SJCRH30 (cell line): ENCODE data around the gene SMAD7. TPM values are rescaled to one million over a fixed set of nuclear protein-coding genes. Genes with fewer than 3 reads are reported as not detected.

ENCODE experiments used
- DNase-seq, 2 experiments: peaks; one replicate each; pipeline ENCODE4 v3.0.0-alpha.2; 2015 to 2020
- H3K27ac ChIP-seq: fragments of 250-450 bp; sonication (Bioruptor Pico); 2 replicates; pipeline ENCODE4 v1.5.1; 2020; ENCODE audit warnings: mild to moderate bottlenecking, moderate library complexity
- H3K27me3 ChIP-seq: fragments of 250-450 bp; sonication (Bioruptor Pico); 2 replicates; pipeline ENCODE4 v1.5.1; 2020; ENCODE audit warnings: mild to moderate bottlenecking, moderate library complexity
- H3K36me3 ChIP-seq: fragments of 250-450 bp; sonication (Bioruptor Pico); 2 replicates; pipeline ENCODE4 v1.5.1; 2020; ENCODE audit warnings: mild to moderate bottlenecking, moderate library complexity
- H3K4me1 ChIP-seq: fragments of 250-450 bp; sonication (Bioruptor Pico); 2 replicates; pipeline ENCODE4 v1.5.1; 2020; ENCODE audit warnings: mild to moderate bottlenecking, moderate library complexity
- H3K4me3 ChIP-seq: fragments of 250-450 bp; sonication (Bioruptor Pico); 2 replicates; pipeline ENCODE4 v1.5.1; 2020; ENCODE audit warnings: mild to moderate bottlenecking, moderate library complexity
- H3K9me3 ChIP-seq: fragments of 250-450 bp; sonication (Bioruptor Pico); replicated peaks from 2 replicates; pipeline ENCODE4 v1.5.1; 2020; ENCODE audit warnings: mild to moderate bottlenecking, moderate library complexity
- total RNA-seq: library from RNA; depleted of rRNA; stranded (reverse); fragments of >200 nt; shearing (Covaris generic); gene quantifications from 2 replicates; pipeline ENCODE4 v1.2.3, GENCODE V29; 2014

The SMAD7 gene
- total RNA-seq, 1 experiment from 2014 or later: 3.0 TPM

DNA sequence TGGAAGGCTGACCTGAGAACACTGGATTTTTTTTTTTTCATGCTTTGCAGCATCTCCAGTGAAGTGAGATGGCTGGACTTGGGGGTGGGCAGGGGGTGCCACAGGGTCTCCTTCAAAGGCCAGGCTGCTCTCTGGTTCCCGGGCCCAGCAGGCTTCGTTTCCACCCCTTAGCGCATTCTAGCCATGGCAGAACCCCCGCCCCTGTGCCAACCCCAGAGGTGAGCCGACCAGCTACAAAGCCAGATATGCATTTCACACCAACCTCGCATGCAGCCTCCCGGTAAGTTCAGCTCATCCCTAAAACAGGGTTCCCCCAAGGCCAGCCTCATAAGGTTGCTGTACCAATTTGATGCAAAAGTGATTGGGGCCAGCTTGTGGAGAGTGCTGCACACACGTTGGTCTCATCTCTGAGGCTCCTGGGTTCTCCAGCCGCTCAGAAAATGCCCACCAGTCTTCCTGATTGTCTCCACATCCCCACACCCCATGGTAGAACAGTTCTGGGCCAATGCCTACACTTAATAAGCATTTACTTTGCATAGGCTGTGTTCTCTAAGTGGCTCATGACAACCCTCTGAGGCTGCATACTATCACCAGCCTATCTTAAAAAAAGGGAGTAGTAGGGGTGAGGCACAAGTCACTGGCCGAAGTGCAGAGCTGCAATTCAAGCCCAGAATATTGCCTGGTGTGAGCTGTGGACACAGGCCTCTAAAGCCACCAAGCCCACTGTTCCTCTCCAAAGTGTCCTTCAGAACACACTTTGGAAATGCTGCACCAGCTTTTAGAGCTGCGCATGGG lies 23.3 kb downstream of the SMAD7 start:
- no peaks in the 10 kb centered on the region for H3K9me3 ChIP-seq
- peaks cover 19% of the 10 kb centered on the region for H3K4me1 ChIP-seq
- no peak overlapping the region for H3K4me3 ChIP-seq
- H3K27ac ChIP-seq: no peak overlapping the region
- no peak for DNase-seq
- H3K27me3 ChIP-seq: no peaks in the 10 kb centered on the region
- H3K36me3 ChIP-seq: no peaks in the 10 kb centered on the region

DNA sequence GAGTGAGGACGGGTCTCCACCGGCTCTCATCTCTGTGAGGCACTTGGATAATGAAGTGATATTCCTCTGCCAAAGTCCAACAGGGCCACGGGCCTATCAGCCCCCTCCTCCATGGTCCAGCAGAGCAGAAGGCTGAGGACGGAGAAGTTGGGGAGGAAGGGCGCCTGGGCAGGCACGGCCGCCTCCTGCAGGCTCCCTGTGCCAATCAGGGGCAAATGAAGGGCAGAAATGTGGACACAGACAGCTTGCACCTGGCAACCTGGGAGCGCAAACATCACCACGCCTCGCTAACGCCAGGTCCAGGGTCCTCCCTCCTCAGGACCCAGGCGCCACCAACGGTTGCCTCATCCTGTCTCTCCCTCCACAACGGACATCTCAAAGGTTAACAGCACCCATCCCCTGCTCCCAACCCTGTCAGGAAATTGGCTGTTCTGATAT lies 24.3 kb downstream of the SMAD7 start:
- Histone ChIP-seq H3K36me3 (no peaks in the 10 kb centered on the region), H3K4me1 (peaks cover 23% of the 10 kb centered on the region), H3K9me3 (no peaks in the 10 kb centered on the region), H3K27ac (no peak overlapping the region), H3K27me3 (no peaks in the 10 kb centered on the region), H3K4me3 (no peak overlapping the region)
- DNase-seq: no peak

DNA sequence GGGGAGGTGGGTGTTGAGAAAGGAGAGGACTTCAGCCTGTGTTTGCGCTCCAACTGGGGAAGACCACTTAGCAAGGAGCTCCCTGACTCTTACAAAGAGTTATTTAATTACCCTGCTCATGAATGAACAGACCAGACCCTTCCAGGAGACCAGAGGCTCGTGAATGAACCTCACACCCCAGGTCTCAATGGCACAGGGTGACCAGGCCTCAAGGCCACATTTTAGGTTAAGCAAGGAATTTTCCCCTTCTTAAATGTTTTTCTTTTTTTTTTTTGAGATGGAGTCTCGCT lies 25.3 kb downstream of the SMAD7 start:
- DNase-seq: no peak
- Histone ChIP-seq H3K4me3 (no peak overlapping the region), H3K27me3 (no peaks in the 10 kb centered on the region), H3K27ac (no peak overlapping the region), H3K4me1 (peaks cover 21% of the 10 kb centered on the region), H3K36me3 (no peaks in the 10 kb centered on the region), H3K9me3 (no peaks in the 10 kb centered on the region)

DNA sequence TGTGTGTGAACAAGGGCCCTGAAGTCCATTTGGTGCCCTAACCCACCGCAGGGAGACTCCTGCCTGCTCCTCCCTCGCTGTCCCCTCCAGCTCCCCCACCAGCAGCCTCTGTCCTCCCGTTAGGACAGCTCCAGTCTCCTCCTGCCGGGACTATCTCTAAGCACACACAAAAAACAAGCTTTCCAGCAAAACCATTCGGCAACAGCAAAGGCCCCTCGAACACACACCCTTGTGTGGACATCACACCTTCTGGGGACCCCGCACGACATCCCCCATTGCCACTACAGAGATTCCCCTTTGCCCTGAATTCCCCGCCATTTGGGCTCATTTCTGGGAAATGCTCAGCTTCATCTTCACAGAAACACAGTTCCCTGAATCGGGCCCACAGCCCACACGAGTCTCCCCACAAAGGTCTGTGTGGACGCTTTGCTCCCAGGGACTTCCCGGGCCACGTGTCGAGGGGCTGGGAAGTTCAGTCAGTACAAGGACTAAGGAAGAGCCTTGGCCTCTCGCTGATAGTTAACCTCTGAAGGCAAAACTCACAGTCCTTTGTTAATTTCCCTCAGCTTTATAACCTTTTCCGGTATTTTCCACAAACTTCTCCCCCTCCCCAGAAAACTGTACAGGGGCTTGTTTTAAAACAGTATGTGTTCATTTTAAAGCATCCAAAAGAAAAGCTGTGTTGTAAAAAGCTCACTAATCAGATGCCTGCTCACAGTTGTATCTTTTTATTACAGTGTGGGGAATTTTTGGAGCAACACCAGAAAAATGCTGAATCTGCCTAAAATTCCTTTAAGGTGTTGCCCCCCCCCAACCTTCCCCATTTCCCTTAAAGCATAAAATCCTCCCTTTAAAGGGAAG lies 25.9 kb downstream of the SMAD7 start:
- Histone ChIP-seq H3K4me1 (peaks cover 19% of the 10 kb centered on the region), H3K9me3 (no peaks in the 10 kb centered on the region), H3K27me3 (no peaks in the 10 kb centered on the region), H3K36me3 (no peaks in the 10 kb centered on the region), H3K27ac (no peak overlapping the region), H3K4me3 (no peak overlapping the region)
- no peak for DNase-seq

DNA sequence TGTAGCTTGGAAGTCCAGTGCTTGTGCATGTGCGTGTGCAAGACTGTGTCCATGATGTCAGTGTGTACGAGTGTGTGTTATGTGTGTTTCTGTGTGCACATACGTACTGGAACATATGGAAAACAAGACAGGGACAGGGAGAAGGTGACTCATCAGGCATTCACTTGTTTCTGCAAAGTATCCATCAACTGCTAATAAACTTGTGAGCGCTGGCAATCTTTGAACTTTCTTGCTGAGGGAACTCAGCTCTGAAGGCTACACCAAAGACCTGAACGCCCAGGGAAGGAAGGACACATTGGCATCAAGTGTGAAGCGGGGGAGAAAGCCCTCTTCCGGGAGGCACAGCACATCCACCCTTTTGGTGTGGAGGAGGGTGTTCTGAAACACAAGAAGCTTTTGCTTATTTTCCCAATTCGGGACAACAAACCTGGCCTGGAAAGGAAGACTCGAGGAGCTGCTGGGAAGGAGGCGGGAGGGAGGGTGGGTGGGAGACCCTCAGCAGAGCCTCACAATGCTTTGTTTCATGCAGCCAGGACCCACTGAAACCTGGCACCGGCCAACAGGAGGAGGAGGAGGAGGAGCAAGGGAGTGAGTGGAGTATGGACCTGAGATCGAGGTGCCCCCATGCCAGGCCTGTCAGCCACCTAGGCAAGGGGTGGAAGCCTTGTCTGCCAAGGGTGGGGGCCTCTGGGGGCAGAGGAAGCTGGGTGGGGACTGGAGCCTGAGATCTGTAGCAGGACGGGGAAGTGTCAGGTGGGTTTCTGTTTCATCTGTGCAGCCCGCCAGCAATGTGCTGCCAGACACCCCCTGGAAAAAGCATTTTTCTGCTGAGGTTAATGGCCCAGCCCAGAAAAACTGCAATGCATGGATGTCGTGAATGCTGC lies 26.8 kb downstream of the SMAD7 start:
- Histone ChIP-seq H3K4me3 (no peak overlapping the region), H3K9me3 (no peaks in the 10 kb centered on the region), H3K36me3 (no peaks in the 10 kb centered on the region), H3K27me3 (no peaks in the 10 kb centered on the region), H3K27ac (no peak overlapping the region), H3K4me1 (peaks cover 13% of the 10 kb centered on the region)
- DNase-seq: no peak

DNA sequence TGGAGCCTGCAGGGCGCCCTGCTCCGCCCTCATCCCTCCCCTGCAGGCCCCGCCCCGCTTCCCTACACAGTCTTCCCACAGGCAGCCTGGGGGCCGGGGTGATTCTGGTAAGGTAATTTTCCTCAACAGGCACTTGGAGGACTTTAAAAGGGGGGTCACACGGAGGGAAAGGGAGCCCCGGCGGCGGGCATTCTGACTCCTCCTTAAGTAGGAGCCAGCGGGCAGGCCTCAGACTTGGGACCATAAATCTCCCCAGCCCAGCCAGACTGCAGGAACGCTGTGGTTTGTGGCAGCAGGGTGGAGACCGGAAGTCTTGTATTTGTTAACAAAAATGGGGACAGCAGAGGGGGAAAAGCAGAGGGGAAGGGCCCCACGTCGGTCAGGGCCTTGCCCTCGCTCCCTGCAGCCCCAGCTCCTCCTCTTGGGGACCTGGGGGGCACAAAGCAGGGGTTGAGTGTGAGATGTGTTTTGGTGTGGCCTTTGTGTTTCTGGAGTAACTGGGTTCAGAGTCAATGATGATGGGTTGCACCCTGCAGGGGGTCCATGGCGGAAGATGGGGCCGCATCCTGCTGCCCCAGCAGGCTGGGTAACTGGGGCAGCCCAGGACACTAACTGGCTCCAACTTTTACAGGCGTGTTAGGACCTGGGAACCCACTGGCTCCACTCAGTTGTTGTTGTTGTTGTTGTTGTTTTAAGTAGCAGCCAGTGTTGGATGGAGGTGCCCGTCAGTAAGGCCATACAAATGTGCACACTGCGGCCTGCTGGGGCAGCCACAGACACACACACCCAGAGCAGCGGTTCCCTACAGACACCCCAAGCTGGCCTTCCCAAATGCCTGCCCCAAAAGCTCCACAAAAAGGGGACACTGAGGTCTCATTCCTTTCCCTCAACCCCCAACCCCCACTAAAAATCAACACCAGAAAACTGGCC lies 27.7 kb downstream of the SMAD7 start:
- Histone ChIP-seq H3K4me3 (peak overlapping the region; percentile 48), H3K36me3 (no peaks in the 10 kb centered on the region), H3K4me1 (peaks cover 11% of the 10 kb centered on the region), H3K9me3 (no peaks in the 10 kb centered on the region), H3K27me3 (no peaks in the 10 kb centered on the region), H3K27ac (peak overlapping the region; percentile 61)
- DNase-seq: peak; percentile 56 to 61

DNA sequence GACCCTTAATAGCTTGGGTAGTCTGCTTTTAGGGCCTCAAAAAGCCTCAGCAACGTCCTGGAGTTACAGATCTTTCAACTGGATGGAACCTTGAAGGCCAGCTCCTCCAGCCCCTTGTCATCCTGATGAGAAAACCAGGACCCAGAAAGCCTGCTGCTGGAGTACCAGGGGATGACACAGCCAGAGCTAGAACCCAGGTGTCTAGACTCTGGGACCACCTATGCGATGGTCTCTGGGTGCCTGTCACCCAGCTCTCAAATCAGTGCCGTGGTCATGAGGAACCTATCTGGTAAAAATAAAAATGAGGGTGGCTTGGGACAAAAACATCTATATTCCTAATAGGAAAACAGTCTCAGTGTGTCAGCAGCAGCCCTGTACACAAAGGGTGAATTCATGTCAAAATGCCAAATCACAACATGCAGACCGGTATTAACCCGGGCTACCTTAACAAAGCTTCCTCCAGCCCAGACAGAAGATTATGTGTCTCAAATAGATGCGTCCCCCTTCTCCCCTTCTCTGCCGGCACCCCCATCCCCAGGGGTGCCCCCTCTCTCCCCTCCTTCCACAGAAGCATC lies 28.5 kb downstream of the SMAD7 start:
- Histone ChIP-seq H3K36me3 (no peaks in the 10 kb centered on the region), H3K9me3 (no peaks in the 10 kb centered on the region), H3K27ac (peak overlapping the region; percentile 61), H3K4me1 (peaks cover 11% of the 10 kb centered on the region), H3K4me3 (peak overlapping the region; percentile 48), H3K27me3 (no peaks in the 10 kb centered on the region)
- no peak for DNase-seq

DNA sequence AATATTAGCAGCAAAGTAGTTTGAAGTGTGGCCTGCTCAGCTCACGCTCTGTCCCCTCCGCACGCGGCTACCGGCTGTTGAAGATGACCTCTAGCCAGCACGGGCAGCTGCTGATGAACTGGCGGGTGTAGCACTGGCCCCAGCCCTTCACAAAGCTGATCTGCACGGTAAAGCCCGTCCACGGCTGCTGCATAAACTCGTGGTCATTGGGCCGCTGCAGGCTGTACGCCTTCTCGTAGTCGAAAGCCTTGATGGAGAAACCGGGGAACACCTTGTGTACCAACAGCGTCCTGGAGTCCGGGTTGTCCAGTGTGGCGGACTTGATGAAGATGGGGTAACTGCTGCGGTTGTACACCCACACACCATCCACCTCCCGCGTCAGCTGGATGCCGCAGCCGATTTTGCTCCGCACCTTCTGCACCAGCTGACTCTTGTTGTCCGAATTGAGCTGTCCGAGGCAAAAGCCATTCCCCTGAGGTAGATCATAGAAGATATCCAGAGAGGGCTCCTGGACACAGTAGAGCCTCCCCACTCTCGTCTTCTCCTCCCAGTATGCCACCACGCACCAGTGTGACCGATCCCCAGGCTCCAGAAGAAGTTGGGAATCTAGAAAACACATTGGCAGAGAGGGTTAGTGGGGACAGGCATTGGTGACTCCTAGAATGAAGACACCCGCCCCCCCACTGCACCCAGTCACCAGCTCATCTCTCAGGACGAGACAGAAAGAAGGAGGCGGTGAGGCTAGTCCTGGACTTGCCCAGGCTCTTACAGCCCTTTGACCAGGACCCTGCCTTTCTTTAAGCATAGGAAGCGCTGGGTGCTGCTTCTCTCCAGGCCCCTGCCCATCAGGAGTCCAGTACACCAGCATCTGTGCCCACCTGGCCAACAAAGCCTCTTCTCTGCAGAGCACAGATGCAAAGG lies 29.2 kb downstream of the SMAD7 start:
- Histone ChIP-seq H3K4me1 (peaks cover 11% of the 10 kb centered on the region), H3K27ac (no peak overlapping the region), H3K36me3 (no peaks in the 10 kb centered on the region), H3K27me3 (no peaks in the 10 kb centered on the region), H3K9me3 (no peaks in the 10 kb centered on the region), H3K4me3 (no peak overlapping the region)
- no peak for DNase-seq

DNA sequence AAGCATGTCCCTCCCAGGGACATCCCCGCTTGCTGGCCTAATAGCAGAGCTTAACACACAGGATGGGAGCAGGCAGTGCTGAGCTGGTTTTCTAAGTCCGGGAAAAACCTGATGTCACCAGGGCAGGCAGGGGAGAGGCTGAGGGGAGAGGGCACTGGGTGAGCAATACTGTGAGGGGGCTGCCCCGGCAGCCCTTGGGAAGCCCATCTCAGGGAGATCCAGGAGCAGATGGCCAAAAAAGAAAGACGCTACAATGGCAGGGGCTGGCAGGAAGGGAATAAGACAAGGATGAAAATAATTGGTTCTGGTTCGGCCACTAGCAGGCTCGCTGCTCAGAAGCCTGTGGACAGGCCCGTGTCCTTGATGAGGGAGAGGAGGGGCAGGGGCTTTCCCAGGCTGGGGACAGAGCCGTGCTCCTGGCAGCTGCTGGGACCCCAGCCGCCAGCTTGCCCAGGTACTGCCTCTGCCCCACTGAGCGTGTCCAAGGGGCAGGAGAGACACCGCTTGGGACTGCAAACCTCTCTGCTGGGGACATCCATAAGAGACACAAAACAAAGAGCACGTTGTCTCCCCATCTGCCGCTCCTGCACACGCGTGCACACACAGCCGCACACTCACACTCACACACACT lies 30.2 kb downstream of the SMAD7 start:
- H3K27me3 ChIP-seq: no peaks in the 10 kb centered on the region
- H3K4me1 ChIP-seq: peaks cover 14% of the 10 kb centered on the region

DNA sequence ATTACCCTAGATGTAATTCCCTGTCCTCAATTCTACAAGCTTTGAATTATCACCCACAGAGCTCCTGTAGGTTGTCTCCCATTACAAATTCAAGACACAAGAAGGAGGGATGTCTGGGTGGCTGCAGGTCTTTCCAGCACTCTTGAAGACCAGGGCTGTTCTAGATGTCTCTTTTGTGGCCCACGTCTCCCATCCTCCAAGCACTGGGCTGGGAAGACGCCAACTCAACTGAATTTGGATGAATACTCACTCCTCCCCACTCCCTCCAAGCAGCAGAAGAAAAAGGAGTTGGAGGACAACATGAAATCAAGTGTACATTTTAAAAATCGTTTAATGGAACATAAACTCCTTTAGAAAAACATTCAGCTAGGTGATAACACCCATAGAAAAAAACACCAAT lies 31.2 kb downstream of the SMAD7 start:
- Histone ChIP-seq H3K4me3 (no peak overlapping the region), H3K4me1 (peaks cover 14% of the 10 kb centered on the region), H3K36me3 (no peaks in the 10 kb centered on the region), H3K9me3 (no peaks in the 10 kb centered on the region), H3K27ac (no peak overlapping the region), H3K27me3 (no peaks in the 10 kb centered on the region)
- DNase-seq: no peak

More for the DNA sequence above, 30.2 kb downstream of the SMAD7 start:
- no peak overlapping the region for H3K27ac ChIP-seq
- no peak for DNase-seq
- no peaks in the 10 kb centered on the region for H3K36me3 ChIP-seq
- H3K4me3 ChIP-seq: no peak overlapping the region
- no peaks in the 10 kb centered on the region for H3K9me3 ChIP-seq

DNA sequence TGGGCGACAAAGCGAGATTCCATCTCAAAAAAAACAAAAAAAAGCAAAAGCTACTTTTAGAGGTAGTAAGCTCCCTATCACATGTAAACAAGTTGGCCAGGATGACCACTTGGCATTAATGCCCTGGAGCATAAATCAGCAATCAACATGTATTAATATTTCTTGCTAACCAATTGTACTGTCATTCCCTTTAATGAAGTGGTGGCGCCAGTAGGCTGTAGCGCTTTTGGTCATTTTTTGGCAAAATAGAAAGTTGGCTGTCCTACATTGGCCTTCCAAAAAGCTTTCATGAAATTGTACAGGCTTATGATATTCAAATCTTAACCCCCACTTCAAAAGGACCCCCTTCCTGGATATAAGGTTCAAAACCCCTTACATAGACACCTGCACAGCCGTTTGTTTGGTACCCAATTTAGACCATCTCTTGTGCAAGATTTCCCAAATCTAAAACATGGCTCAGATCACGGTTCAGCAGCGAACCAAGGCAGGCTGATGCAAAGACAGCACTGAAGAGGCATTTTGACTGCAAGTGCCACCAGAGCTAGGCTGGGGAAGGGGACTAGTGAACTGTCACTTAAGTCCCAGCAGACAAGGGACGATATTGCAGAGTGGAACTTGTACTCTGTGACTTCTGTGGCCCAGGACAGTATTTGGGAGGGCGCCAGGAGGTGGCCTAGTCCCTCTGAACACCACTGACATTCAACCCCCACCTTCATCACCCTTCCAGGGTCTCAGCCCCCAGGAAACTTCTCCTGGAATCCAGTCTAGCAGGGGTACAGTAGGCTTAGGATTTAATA lies 31.9 kb downstream of the SMAD7 start:
- peaks cover 14% of the 10 kb centered on the region for H3K4me1 ChIP-seq
- no peaks in the 10 kb centered on the region for H3K36me3 ChIP-seq
- H3K9me3 ChIP-seq: no peaks in the 10 kb centered on the region
- H3K27me3 ChIP-seq: no peaks in the 10 kb centered on the region
- no peak overlapping the region for H3K4me3 ChIP-seq
- no peak overlapping the region for H3K27ac ChIP-seq
- no peak for DNase-seq
